Activated naive CD4-positive, alpha-beta T cell (primary cell): ENCODE measurements around the gene CYP3A7.
"Not testable (repeated sequence)": the region's sequence is repeated elsewhere in the genome, so short reads cannot be mapped to it uniquely, and the experiment has no call there.

ENCODE experiments used
- DNase-seq, 4 experiments: peaks; one replicate each; lab custom pipeline; 2025; lab: John Stamatoyannopoulos, UW

CYP3A7 gene

GRCh38 chr7:99667179-99667578, 67.8 kb downstream of the CYP3A7 start:
- DNase-seq: no peak

- no peak for DNase-seq
Observed at GRCh38 chr7:99666013-99666395, 69.0 kb downstream of the CYP3A7 start.

GRCh38 chr7:99665312-99666012, 69.5 kb downstream of the CYP3A7 start:
- DNase-seq: no peak

GRCh38 chr7:99657879-99658278, 77.1 kb downstream of the CYP3A7 start:
- DNase-seq: not testable (repeated sequence)
